Neural cell (in vitro differentiated cells): ENCODE measurements around the gene TIGD1. TPM values are rescaled to one million over a fixed set of nuclear protein-coding genes. Genes with fewer than 3 reads are reported as not detected.

Experiments
- H2AFZ ChIP-seq: fragments of 200-600, 300-800 bp; sonication (generic), shearing (Covaris generic); 2 replicates; pipeline ENCODE4 v1.6.0; 2014; ENCODE audit warnings: low read depth, mild to moderate bottlenecking, antibody characterized with exemption, low read length, moderate library complexity
- H3F3A ChIP-seq: fragments of 200-600 bp; shearing (Covaris generic); 2 replicates; pipeline ENCODE4 v1.6.1; 2016; ENCODE audit warnings: mild to moderate bottlenecking, moderate library complexity, mixed read lengths, antibody characterized with exemption, low read length; ENCODE audit not compliant: insufficient read depth, poor library complexity, severe bottlenecking
- H3K27ac ChIP-seq: fragments of 200-600, 300-800 bp; sonication (generic), shearing (Covaris generic); 2 replicates; pipeline ENCODE4 v1.5.1; 2014; ENCODE audit warnings: mild to moderate bottlenecking, low read length, moderate library complexity
- H3K27me3 ChIP-seq: fragments of 300-800, 200-600 bp; sonication (generic), shearing (Covaris generic); 2 replicates; pipeline ENCODE4 v1.6.0; 2014; ENCODE audit warnings: mild to moderate bottlenecking, low read depth, low read length, moderate library complexity; ENCODE audit not compliant: insufficient read depth
- H3K36me3 ChIP-seq: fragments of 300-800, 200-600 bp; sonication (generic), shearing (Covaris generic); 2 replicates; pipeline ENCODE4 v1.5.1; 2014; ENCODE audit warnings: mild to moderate bottlenecking, antibody characterized with exemption, low read length, moderate library complexity; ENCODE audit not compliant: insufficient read depth
- H3K4me2 ChIP-seq: fragments of 300-800, 200-600 bp; sonication (generic), shearing (Covaris generic); 2 replicates; pipeline ENCODE4 v1.6.0; 2014; ENCODE audit warnings: mild to moderate bottlenecking, low read length
- H3K4me3 ChIP-seq: fragments of 300-800, 200-600 bp; sonication (generic), shearing (Covaris generic); 2 replicates; pipeline ENCODE4 v1.5.1; 2014; ENCODE audit warnings: mild to moderate bottlenecking, low read length, moderate library complexity
- H3K79me2 ChIP-seq: fragments of 200-600 bp; shearing (Covaris generic); replicated peaks from 2 replicates; pipeline ENCODE4 v1.6.0; 2014; ENCODE audit warnings: mild to moderate bottlenecking, low read length, moderate library complexity; ENCODE audit not compliant: insufficient read depth
- H3K9ac ChIP-seq: fragments of 300-800, 200-600 bp; sonication (generic), shearing (Covaris generic); 2 replicates; pipeline ENCODE4 v1.6.1; 2016; ENCODE audit warnings: mild to moderate bottlenecking, low read length, mixed read lengths
- H3K9me2 ChIP-seq: fragments of 200-600 bp; shearing (Covaris generic); 2 replicates; pipeline ENCODE4 v1.6.1; 2016; ENCODE audit warnings: mild to moderate bottlenecking, low read length, mixed read lengths; ENCODE audit not compliant: insufficient read depth
- H3K9me3 ChIP-seq: fragments of 200-600, 300-800 bp; sonication (generic), shearing (Covaris generic); 2 replicates; pipeline ENCODE4 v1.6.1; 2016; ENCODE audit warnings: mild to moderate bottlenecking, mixed run types, low read length, moderate library complexity, mixed read lengths
- H4K20me1 ChIP-seq: fragments of 200-600 bp; shearing (Covaris generic); 2 replicates; pipeline ENCODE4 v1.6.1; 2016; ENCODE audit warnings: mild to moderate bottlenecking, mixed run types; ENCODE audit not compliant: insufficient read depth
- EP300 ChIP-seq: fragments of 450-650 bp; conservative IDR thresholded peaks from 2 replicates; pipeline ENCODE4 v1.6.1; 2014; ENCODE audit warnings: antibody characterized with exemption, mild to moderate bottlenecking, moderate library complexity; ENCODE audit not compliant: poor library complexity, severe bottlenecking
- EZH2 ChIP-seq: fragments of 200-600, 300-800 bp; shearing (Covaris generic), sonication (generic); IDR thresholded peaks from 2 replicates; pipeline ENCODE4 v1.6.1; 2014; ENCODE audit warnings: antibody characterized with exemption, low read length, borderline replicate concordance, mild to moderate bottlenecking; ENCODE audit not compliant: insufficient read depth, poor library complexity, severe bottlenecking
- MXI1 ChIP-seq: fragments of 450-650 bp; conservative IDR thresholded peaks from 2 replicates; pipeline ENCODE4 v1.6.1; 2014; ENCODE audit warnings: antibody characterized with exemption, mild to moderate bottlenecking; ENCODE audit not compliant: poor library complexity, severe bottlenecking
- POLR2AphosphoS5 ChIP-seq: IDR thresholded peaks from 2 replicates; pipeline ENCODE4 v1.6.1; 2012
- RAD21 ChIP-seq: fragments of 450-650 bp; conservative IDR thresholded peaks from 2 replicates; pipeline ENCODE4 v1.6.1; 2014; ENCODE audit warnings: antibody characterized with exemption, mild to moderate bottlenecking, moderate library complexity
- SMC3 ChIP-seq: fragments of 450-650 bp; conservative IDR thresholded peaks from 2 replicates; pipeline ENCODE4 v1.6.1; 2014; ENCODE audit warnings: antibody characterized with exemption, mild to moderate bottlenecking, moderate library complexity; ENCODE audit not compliant: poor library complexity
- TAF1 ChIP-seq: IDR thresholded peaks from 2 replicates; pipeline ENCODE4 v1.6.1; 2012; ENCODE audit warnings: low read depth
- polyA plus RNA-seq: library from polyadenylated mRNA; depleted of rRNA; stranded (reverse); fragments of >200 nt; gene quantifications from 2 replicates; pipeline ENCODE4 v1.2.3, GENCODE V29; 2014
- TF ChIP-seq, protein P1 (sequence below): fragments of 450-650 bp; IDR thresholded peaks from 2 replicates; pipeline ENCODE4 v1.5.1; 2014; ENCODE audit warnings: antibody characterized with exemption, mild to moderate bottlenecking, moderate library complexity; ENCODE audit not compliant: poor library complexity, severe bottlenecking
- TF ChIP-seq, protein P2 (sequence below): IDR thresholded peaks from 2 replicates; pipeline ENCODE4 v1.6.1; 2012; ENCODE audit warnings: borderline replicate concordance

TIGD1 gene
- polyA plus RNA-seq, 1 donor from 2014 or later: 29.3 TPM

DNA sequence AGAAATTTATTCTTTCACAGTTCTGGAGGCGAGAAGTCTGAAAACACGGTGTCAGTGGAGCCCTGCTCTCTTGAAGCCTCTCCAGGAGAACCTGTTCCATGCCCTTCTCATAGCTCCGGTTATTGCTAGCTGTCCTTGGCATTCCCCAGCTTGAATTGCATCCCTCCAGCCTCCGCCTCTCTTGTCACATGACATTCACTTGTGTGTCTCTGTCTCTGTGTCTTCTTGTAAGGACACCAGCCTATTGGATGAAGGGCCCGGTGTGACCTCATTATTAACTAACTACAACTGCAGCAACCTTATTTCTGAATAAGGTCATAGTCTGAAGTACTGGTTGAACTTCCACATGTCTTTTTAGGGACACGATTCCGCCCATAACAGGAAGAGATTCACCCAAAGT lies 34.7 kb downstream of the TIGD1 start:
- Histone ChIP-seq H3K27ac (no peak overlapping the region), H2AFZ (no peak overlapping the region), H4K20me1 (no peaks in the 10 kb centered on the region), H3K79me2 (no peaks in the 10 kb centered on the region), H3K9ac (no peak overlapping the region), H3K9me2 (no peaks in the 10 kb centered on the region), H3K27me3 (no peaks in the 10 kb centered on the region), H3F3A (no peaks in the 10 kb centered on the region), H3K4me3 (no peak overlapping the region), H3K36me3 (no peaks in the 10 kb centered on the region), H3K4me2 (no peak overlapping the region), H3K9me3 (no peaks in the 10 kb centered on the region)
- no peak for TF ChIP-seq RAD21
- TF ChIP-seq EP300: no peak
- TF ChIP-seq SMC3: no peak
- TF ChIP-seq MXI1: no peak
- no peak for TF ChIP-seq POLR2AphosphoS5
- TF ChIP-seq TAF1: no peak
- TF ChIP-seq, protein P1, sequence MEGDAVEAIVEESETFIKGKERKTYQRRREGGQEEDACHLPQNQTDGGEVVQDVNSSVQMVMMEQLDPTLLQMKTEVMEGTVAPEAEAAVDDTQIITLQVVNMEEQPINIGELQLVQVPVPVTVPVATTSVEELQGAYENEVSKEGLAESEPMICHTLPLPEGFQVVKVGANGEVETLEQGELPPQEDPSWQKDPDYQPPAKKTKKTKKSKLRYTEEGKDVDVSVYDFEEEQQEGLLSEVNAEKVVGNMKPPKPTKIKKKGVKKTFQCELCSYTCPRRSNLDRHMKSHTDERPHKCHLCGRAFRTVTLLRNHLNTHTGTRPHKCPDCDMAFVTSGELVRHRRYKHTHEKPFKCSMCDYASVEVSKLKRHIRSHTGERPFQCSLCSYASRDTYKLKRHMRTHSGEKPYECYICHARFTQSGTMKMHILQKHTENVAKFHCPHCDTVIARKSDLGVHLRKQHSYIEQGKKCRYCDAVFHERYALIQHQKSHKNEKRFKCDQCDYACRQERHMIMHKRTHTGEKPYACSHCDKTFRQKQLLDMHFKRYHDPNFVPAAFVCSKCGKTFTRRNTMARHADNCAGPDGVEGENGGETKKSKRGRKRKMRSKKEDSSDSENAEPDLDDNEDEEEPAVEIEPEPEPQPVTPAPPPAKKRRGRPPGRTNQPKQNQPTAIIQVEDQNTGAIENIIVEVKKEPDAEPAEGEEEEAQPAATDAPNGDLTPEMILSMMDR: no peak
- TF ChIP-seq, protein P2, sequence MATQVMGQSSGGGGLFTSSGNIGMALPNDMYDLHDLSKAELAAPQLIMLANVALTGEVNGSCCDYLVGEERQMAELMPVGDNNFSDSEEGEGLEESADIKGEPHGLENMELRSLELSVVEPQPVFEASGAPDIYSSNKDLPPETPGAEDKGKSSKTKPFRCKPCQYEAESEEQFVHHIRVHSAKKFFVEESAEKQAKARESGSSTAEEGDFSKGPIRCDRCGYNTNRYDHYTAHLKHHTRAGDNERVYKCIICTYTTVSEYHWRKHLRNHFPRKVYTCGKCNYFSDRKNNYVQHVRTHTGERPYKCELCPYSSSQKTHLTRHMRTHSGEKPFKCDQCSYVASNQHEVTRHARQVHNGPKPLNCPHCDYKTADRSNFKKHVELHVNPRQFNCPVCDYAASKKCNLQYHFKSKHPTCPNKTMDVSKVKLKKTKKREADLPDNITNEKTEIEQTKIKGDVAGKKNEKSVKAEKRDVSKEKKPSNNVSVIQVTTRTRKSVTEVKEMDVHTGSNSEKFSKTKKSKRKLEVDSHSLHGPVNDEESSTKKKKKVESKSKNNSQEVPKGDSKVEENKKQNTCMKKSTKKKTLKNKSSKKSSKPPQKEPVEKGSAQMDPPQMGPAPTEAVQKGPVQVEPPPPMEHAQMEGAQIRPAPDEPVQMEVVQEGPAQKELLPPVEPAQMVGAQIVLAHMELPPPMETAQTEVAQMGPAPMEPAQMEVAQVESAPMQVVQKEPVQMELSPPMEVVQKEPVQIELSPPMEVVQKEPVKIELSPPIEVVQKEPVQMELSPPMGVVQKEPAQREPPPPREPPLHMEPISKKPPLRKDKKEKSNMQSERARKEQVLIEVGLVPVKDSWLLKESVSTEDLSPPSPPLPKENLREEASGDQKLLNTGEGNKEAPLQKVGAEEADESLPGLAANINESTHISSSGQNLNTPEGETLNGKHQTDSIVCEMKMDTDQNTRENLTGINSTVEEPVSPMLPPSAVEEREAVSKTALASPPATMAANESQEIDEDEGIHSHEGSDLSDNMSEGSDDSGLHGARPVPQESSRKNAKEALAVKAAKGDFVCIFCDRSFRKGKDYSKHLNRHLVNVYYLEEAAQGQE: no peak
- no peak for TF ChIP-seq EZH2

DNA sequence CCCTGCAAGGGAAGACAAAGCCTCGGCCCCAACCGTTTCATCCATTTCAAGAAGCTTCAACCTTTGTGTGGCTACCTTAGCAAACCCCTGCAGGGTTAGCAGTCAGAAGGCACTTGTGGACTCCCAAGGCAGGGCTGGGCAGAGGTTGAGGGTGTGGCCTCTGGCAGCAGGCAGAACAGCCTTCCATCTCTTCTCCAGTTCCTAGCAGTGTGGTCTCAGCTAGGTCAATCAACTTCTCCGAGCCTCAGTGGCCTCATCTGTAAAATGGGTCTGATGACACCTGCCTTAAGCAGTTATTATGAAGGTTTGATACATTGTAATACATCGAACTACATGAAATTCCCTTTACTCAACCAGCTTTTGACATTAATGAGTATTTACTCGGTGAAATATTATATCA lies 37.0 kb downstream of the TIGD1 start:
- Histone ChIP-seq H2AFZ (no peak overlapping the region), H3F3A (no peaks in the 10 kb centered on the region), H3K9me3 (no peaks in the 10 kb centered on the region), H4K20me1 (no peaks in the 10 kb centered on the region), H3K9ac (peak overlapping the region; percentile 42), H3K4me3 (no peak overlapping the region), H3K27ac (peak overlapping the region; percentile 72), H3K79me2 (no peaks in the 10 kb centered on the region), H3K4me2 (no peak overlapping the region), H3K36me3 (no peaks in the 10 kb centered on the region), H3K27me3 (no peaks in the 10 kb centered on the region), H3K9me2 (no peaks in the 10 kb centered on the region)
- TF ChIP-seq POLR2AphosphoS5 (no peak), TAF1 (no peak), RAD21 (no peak), MXI1 (no peak), EP300 (no peak), EZH2 (no peak), SMC3 (no peak)
- TF ChIP-seq, protein P2: no peak
- TF ChIP-seq, protein P1: no peak
